Muscle of back (tissue), 11 donors: Measurements from ENCODE around the gene CXCL14. TPM values are rescaled to one million over a fixed set of nuclear protein-coding genes. Genes with fewer than 3 reads are reported as not detected.
"Not testable (repeated sequence)": the region's sequence is repeated elsewhere in the genome, so short reads cannot be mapped to it uniquely, and the experiment has no call there.

Experiments used
- DNase-seq, 3 donors: peaks; one replicate each; pipeline versions ENCODE4 v3.0.0 to v3.0.0-alpha.2; 2013
- polyA plus RNA-seq, 10 donors: library from polyadenylated mRNA; unstranded; fragments of 120-200 nt; gene quantifications; one replicate each; pipeline ENCODE4 v1.2.1, GENCODE V29; 2013; ENCODE audit not compliant: insufficient read length in 10 of 10

The CXCL14 gene
- polyA plus RNA-seq, 10 donors, result 21.1 to 310 (median 36.2) TPM

- no peak for DNase-seq
These were observed 31.9 kb downstream of the CXCL14 start for GRCh38 chr5:135546912-135547311.

GRCh38 chr5:135546101-135546500, 32.7 kb downstream of the CXCL14 start:
- no peak for DNase-seq

GRCh38 chr5:135545099-135545498, 33.7 kb downstream of the CXCL14 start:
- no peak for DNase-seq

GRCh38 chr5:135543485-135544304, 35.1 kb downstream of the CXCL14 start:
- DNase-seq, result peak in 1 of 3 donors; percentile 68

- no peak for DNase-seq
These were observed 35.7 kb downstream of the CXCL14 start for GRCh38 chr5:135543001-135543484.

GRCh38 chr5:135541807-135542502, 36.8 kb downstream of the CXCL14 start:
- no peak for DNase-seq

- no peak for DNase-seq
These were observed 39.3 kb downstream of the CXCL14 start for GRCh38 chr5:135539430-135540005.

- no peak for DNase-seq
These were observed 40.5 kb downstream of the CXCL14 start for GRCh38 chr5:135538261-135538660.

GRCh38 chr5:135537745-135538144, 41.0 kb downstream of the CXCL14 start:
- DNase-seq, result no peak

GRCh38 chr5:135537271-135537670, 41.5 kb downstream of the CXCL14 start:
- DNase-seq, result no peak

- DNase-seq, result no peak
These were observed 42.7 kb downstream of the CXCL14 start, which contains the start of gene NEUROG1 for GRCh38 chr5:135535820-135536801. Gene NEUROG1, minus strand, starts transcription at chr5:135535964. Its CDS starts 274 bp downstream, at chr5:135535690.

- DNase-seq, result no peak
These were observed 43.4 kb downstream of the CXCL14 start for GRCh38 chr5:135535420-135535819.

- peak in 1 of 3 donors; percentile 30 for DNase-seq
These were observed 44.0 kb downstream of the CXCL14 start for GRCh38 chr5:135534609-135535419.

GRCh38 chr5:135533794-135534193, 45.0 kb downstream of the CXCL14 start:
- DNase-seq, result no peak

- DNase-seq, result no peak
These were observed 45.5 kb downstream of the CXCL14 start for GRCh38 chr5:135533334-135533733.

- DNase-seq, result not testable (repeated sequence)
These were observed 49.2 kb downstream of the CXCL14 start for GRCh38 chr5:135529576-135529975.

GRCh38 chr5:135526924-135527323, 51.9 kb downstream of the CXCL14 start:
- no peak for DNase-seq

GRCh38 chr5:135521964-135522363, 56.8 kb downstream of the CXCL14 start:
- DNase-seq, result no peak
